Endothelial cell of umbilical vein (primary cell): Measurements from ENCODE around the gene GCNT2. TPM values are rescaled to one million over a fixed set of nuclear protein-coding genes. Genes with fewer than 3 reads are reported as not detected.

ENCODE experiments used
- BruUV-seq: library from RNA; stranded (reverse); fragments of 400-500 nt; replicated peaks from 2 replicates; lab custom pipeline; 2021; lab: Mats Ljungman, UMichigan
- CTCF ChIA-PET: fragments of 300-600, 350-600 bp; sonication (Branson Sonifier 250); formaldehyde crosslinking; loops from one replicate; lab custom pipeline; 2021; ENCODE audit warnings: antibody characterized with exemption, inconsistent platforms; lab: Charles Lee
- POLR2A ChIA-PET: fragments of 300-600, 350-600 bp; sonication (Branson Sonifier 250); formaldehyde crosslinking; loops from one replicate; lab custom pipeline; 2021; ENCODE audit warnings: antibody characterized with exemption, inconsistent platforms; lab: Charles Lee
- DNase-seq: peaks from one replicate; pipeline ENCODE4 v3.0.0-alpha.2; 2011; ENCODE audit warnings: low read depth, low spot score
- FAIRE-seq: peaks from 2 replicates; lab custom pipeline; 2011; peaks lifted over from hg19 to GRCh38; lab: Jason Lieb, UNC
- H2AFZ ChIP-seq: 2 replicates; pipeline ENCODE4 v1.6.0; 2012; ENCODE audit warnings: low read depth, low read length, control low read depth, inconsistent platforms
- H3K27ac ChIP-seq: 2 replicates; pipeline ENCODE4 v1.5.1; 2011; ENCODE audit warnings: low read depth, mild to moderate bottlenecking, control low read depth, low read length, moderate library complexity; ENCODE audit not compliant: insufficient read depth
- H3K27me3 ChIP-seq, 2 experiments: 2 replicates each; pipeline versions ENCODE4 v1.6.0 to v1.6.1; 2011; ENCODE audit warnings: low read length in 2 of 2, mixed read lengths in 1 of 2; ENCODE audit not compliant: control insufficient read depth in 2 of 2, insufficient read depth in 2 of 2
- H3K36me3 ChIP-seq, 2 experiments: 2 replicates in 1 of 2; 3 replicates in 1 of 2; pipeline ENCODE4 v1.5.1; 2011; ENCODE audit warnings: low read length in 2 of 2, mild to moderate bottlenecking in 1 of 2, moderate library complexity in 1 of 2; ENCODE audit not compliant: control insufficient read depth in 2 of 2, insufficient read depth in 2 of 2; ENCODE audit errors: extremely low read depth in 1 of 2
- H3K4me1 ChIP-seq: 3 replicates; pipeline ENCODE4 v1.5.1; 2011; ENCODE audit warnings: mild to moderate bottlenecking, low read length; ENCODE audit not compliant: control insufficient read depth, insufficient read depth; ENCODE audit errors: extremely low read depth
- H3K4me2 ChIP-seq: 2 replicates; pipeline ENCODE4 v1.6.1; 2011; ENCODE audit warnings: low read length, control low read depth, mixed read lengths; ENCODE audit not compliant: insufficient read depth
- H3K4me3 ChIP-seq, 3 experiments: fragments of 200-600 bp in 1 of 3; sonication (generic), shearing (Covaris generic) in 1 of 3; replicated peaks in 1 of 3; 2 replicates each; pipeline ENCODE4 v1.5.1; 2011 to 2016; ENCODE audit warnings: control low read depth in 3 of 3, low read length in 3 of 3, mild to moderate bottlenecking in 2 of 3, inconsistent platforms in 1 of 3, low read depth in 1 of 3, moderate library complexity in 1 of 3; ENCODE audit not compliant: insufficient read depth in 1 of 3
- H3K79me2 ChIP-seq: 2 replicates; pipeline ENCODE4 v1.6.0; 2012; ENCODE audit warnings: low read length, inconsistent platforms; ENCODE audit not compliant: control insufficient read depth, insufficient read depth
- H3K9ac ChIP-seq: replicated peaks from 2 replicates; pipeline ENCODE3; 2011; ENCODE audit warnings: low read length, control low read depth; ENCODE audit not compliant: insufficient read depth; ENCODE audit errors: extremely low read depth
- H3K9me1 ChIP-seq: replicated peaks from 3 replicates; pipeline ENCODE4 v1.6.0; 2011; ENCODE audit warnings: mild to moderate bottlenecking, low read length; ENCODE audit not compliant: control insufficient read depth, insufficient read depth; ENCODE audit errors: extremely low read depth
- H3K9me3 ChIP-seq: replicated peaks from 2 replicates; pipeline ENCODE4 v1.5.1; 2012; ENCODE audit warnings: low read length, inconsistent platforms; ENCODE audit not compliant: control insufficient read depth, insufficient read depth
- H4K20me1 ChIP-seq: replicated peaks from 2 replicates; pipeline ENCODE3; 2011; ENCODE audit warnings: mild to moderate bottlenecking, low read length; ENCODE audit not compliant: control insufficient read depth, insufficient read depth; ENCODE audit errors: extremely low read depth
- EZH2 ChIP-seq: IDR thresholded peaks from 2 replicates; pipeline ENCODE4 v1.6.1; 2012; ENCODE audit warnings: borderline replicate concordance, low read depth, mild to moderate bottlenecking, moderate library complexity, low read length, inconsistent platforms; ENCODE audit not compliant: severe bottlenecking
- FOS ChIP-seq: IDR thresholded peaks from 2 replicates; pipeline ENCODE4 v1.6.1; 2011; ENCODE audit warnings: mild to moderate bottlenecking, low read length, moderate library complexity, borderline replicate concordance; ENCODE audit not compliant: insufficient read depth
- GATA2 ChIP-seq: IDR thresholded peaks from 2 replicates; pipeline ENCODE4 v1.7.0; 2011; ENCODE audit warnings: low read depth, mild to moderate bottlenecking, moderate library complexity, mixed read lengths, low read length; ENCODE audit not compliant: insufficient read length, insufficient read depth
- JUN ChIP-seq: IDR thresholded peaks from 2 replicates; pipeline ENCODE4 v1.6.1; 2011; ENCODE audit warnings: borderline replicate concordance, low read depth; ENCODE audit not compliant: insufficient read length, insufficient read depth
- MYC ChIP-seq: IDR thresholded peaks from one replicate; pipeline ENCODE4 v1.6.1; 2011; ENCODE audit warnings: mild to moderate bottlenecking, low read depth, low read length
- POLR2A ChIP-seq: IDR thresholded peaks from 2 replicates; pipeline ENCODE4 v1.6.1; 2012; ENCODE audit warnings: low read depth, mild to moderate bottlenecking, control low read depth, low read length
- POLR2AphosphoS5 ChIP-seq: IDR thresholded peaks from 2 replicates; pipeline ENCODE4 v1.6.1; 2012; ENCODE audit warnings: low read depth, mild to moderate bottlenecking, control low read depth, low read length, moderate library complexity; ENCODE audit not compliant: insufficient read depth
- dilution Hi-C: fragments of 300-500 bp; cut with MboI; formaldehyde crosslinking; loops from one replicate; pipeline ENCODE4 v1.15.0; 2019; ENCODE audit warnings: low sequenced_read_pairs; ENCODE audit not compliant: extremely low pct_ligation_motif_present
- intact Hi-C: fragments of 100-400 bp; cut with micrococcal nuclease; formaldehyde crosslinking; loops from one replicate; pipeline ENCODE4 v1.10.0; 2022
- polyA plus RNA-seq, 4 experiments: library from polyadenylated mRNA; depleted of rRNA in 3 of 4; stranded (reverse) in 3 of 4; unstranded in 1 of 4; fragments of >200 nt; gene quantifications; 2 replicates each; pipeline versions ENCODE4 v1.2.1 to v1.2.3, GENCODE V29; 2011 to 2012; ENCODE audit warnings: missing spikeins in 1 of 4
- total RNA-seq: library from RNA; stranded (reverse); gene quantifications from 2 replicates; pipeline ENCODE4 v1.2.3, GENCODE V29; 2021
- TF ChIP-seq, protein P1 (sequence below), 2 donors: IDR thresholded peaks; 1 replicate in 1 of 2; 2 replicates in 1 of 2; pipeline ENCODE4 v1.5.1; 2011; ENCODE audit warnings: low read length in 2 of 2, mild to moderate bottlenecking in 2 of 2, moderate library complexity in 2 of 2, control low read depth in 1 of 2, inconsistent platforms in 1 of 2, low read depth in 1 of 2; ENCODE audit not compliant: insufficient read depth in 1 of 2; ENCODE audit errors: extremely low read depth in 1 of 2
- TF ChIP-seq, protein P2 (sequence below): IDR thresholded peaks from 2 replicates; pipeline ENCODE4 v1.6.1; 2011; ENCODE audit not compliant: insufficient read depth, insufficient read length

GCNT2 gene
- total and polyA plus RNA-seq, 2 donors (not counting 3 experiments of a cell fraction or from before 2014, with no cell fraction given): 3.8 to 10.9 TPM

DNA sequence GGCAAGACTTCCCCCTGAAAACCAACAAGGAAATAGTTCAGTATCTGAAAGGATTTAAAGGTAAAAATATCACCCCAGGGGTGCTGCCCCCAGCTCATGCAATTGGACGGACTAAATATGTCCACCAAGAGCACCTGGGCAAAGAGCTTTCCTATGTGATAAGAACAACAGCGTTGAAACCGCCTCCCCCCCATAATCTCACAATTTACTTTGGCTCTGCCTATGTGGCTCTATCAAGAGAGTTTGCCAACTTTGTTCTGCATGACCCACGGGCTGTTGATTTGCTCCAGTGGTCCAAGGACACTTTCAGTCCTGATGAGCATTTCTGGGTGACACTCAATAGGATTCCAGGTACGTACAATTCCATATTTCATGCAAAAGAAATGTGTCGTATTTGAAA is 35.8 kb downstream of the GCNT2 start:
- FAIRE-seq (no peak), DNase-seq (no peak)
- dilution Hi-C loops: no loop called here
- CTCF ChIA-PET: no interaction called here
- no peak overlapping the region for H3K27ac ChIP-seq
- H3K4me3 ChIP-seq: no peak overlapping the region
- no peaks in the 10 kb centered on the region for H3K9me1 ChIP-seq
- TF ChIP-seq, protein P1, sequence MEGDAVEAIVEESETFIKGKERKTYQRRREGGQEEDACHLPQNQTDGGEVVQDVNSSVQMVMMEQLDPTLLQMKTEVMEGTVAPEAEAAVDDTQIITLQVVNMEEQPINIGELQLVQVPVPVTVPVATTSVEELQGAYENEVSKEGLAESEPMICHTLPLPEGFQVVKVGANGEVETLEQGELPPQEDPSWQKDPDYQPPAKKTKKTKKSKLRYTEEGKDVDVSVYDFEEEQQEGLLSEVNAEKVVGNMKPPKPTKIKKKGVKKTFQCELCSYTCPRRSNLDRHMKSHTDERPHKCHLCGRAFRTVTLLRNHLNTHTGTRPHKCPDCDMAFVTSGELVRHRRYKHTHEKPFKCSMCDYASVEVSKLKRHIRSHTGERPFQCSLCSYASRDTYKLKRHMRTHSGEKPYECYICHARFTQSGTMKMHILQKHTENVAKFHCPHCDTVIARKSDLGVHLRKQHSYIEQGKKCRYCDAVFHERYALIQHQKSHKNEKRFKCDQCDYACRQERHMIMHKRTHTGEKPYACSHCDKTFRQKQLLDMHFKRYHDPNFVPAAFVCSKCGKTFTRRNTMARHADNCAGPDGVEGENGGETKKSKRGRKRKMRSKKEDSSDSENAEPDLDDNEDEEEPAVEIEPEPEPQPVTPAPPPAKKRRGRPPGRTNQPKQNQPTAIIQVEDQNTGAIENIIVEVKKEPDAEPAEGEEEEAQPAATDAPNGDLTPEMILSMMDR (IDR thresholded peaks at IDR 0.05; ENCODE audit: extremely low read depth in 1 of 2, insufficient read depth in 1 of 2, low read depth in 1 of 2, low read length in 2 of 2): no peak
- TF ChIP-seq, protein P2, sequence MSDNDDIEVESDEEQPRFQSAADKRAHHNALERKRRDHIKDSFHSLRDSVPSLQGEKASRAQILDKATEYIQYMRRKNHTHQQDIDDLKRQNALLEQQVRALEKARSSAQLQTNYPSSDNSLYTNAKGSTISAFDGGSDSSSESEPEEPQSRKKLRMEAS: no peak
- TF ChIP-seq JUN: no peak
- TF ChIP-seq POLR2A: no peak
- TF ChIP-seq EZH2: no peak
- no peak for TF ChIP-seq POLR2AphosphoS5
- TF ChIP-seq GATA2: no peak
- TF ChIP-seq FOS: no peak
- TF ChIP-seq MYC: no peak
- H3K9ac ChIP-seq: no peak overlapping the region
- TSS peak; percentile 15 for BruUV-seq
- H3K4me2 ChIP-seq: no peak overlapping the region
- H2AFZ ChIP-seq: no peak overlapping the region
- intact Hi-C loops: no loop called here
- no peaks in the 10 kb centered on the region for H3K9me3 ChIP-seq
- no peaks in the 10 kb centered on the region for H3K27me3 ChIP-seq
- no peaks in the 10 kb centered on the region for H3K36me3 ChIP-seq
- no peaks in the 10 kb centered on the region for H3K79me2 ChIP-seq
- peaks cover 25% of the 10 kb centered on the region for H3K4me1 ChIP-seq
- POLR2A ChIA-PET: no interaction called here
- H4K20me1 ChIP-seq: no peaks in the 10 kb centered on the region
